GM12878 (cell line): Measurements from ENCODE around the gene CETP. TPM values are rescaled to one million over a fixed set of nuclear protein-coding genes. Genes with fewer than 3 reads are reported as not detected.

Experiments
- CEBPB ChIP-seq, 2 experiments: fragments of 150-350 bp in 1 of 2; IDR thresholded peaks; 2 replicates each; pipeline ENCODE4 v1.6.1; 2012 to 2014; ENCODE audit warnings: low read depth in 2 of 2, low read length in 2 of 2, borderline replicate concordance in 1 of 2, inconsistent platforms in 1 of 2
- E2F8 ChIP-seq: fragments of 450-650 bp; IDR thresholded peaks from 2 replicates; pipeline ENCODE4 v1.6.1; 2018; ENCODE audit warnings: mild to moderate bottlenecking, low read depth, moderate library complexity; ENCODE audit not compliant: partially characterized antibody
- JUNB ChIP-seq: IDR thresholded peaks from 2 replicates; pipeline ENCODE4 v1.6.1; 2016; ENCODE audit warnings: antibody characterized with exemption, mild to moderate bottlenecking
- MAX ChIP-seq: IDR thresholded peaks from 2 replicates; pipeline ENCODE4 v1.6.1; 2012; ENCODE audit warnings: low read depth, low read length, improper control_type of control experiment
- MTA2 ChIP-seq: fragments of 450-650 bp; IDR thresholded peaks from 2 replicates; pipeline ENCODE4 v1.6.1; 2016; ENCODE audit warnings: low read depth, mild to moderate bottlenecking, moderate library complexity
- NRF1 ChIP-seq: conservative IDR thresholded peaks from 2 replicates; pipeline ENCODE4 v1.6.1; 2011; ENCODE audit warnings: mild to moderate bottlenecking, low read depth, low read length, improper control_type of control experiment
- PKNOX1 ChIP-seq: fragments of 450-650 bp; IDR thresholded peaks from 2 replicates; pipeline ENCODE4 v1.6.1; 2016; ENCODE audit warnings: mild to moderate bottlenecking
- RELA ChIP-seq: fragments of 450-650 bp; IDR thresholded peaks from 2 replicates; pipeline ENCODE4 v1.8.0; 2014; ENCODE audit warnings: borderline replicate concordance; ENCODE audit not compliant: partially characterized antibody
- SMARCA5 ChIP-seq: fragments of 450-650 bp; IDR thresholded peaks from 2 replicates; pipeline ENCODE4 v1.6.1; 2017; ENCODE audit warnings: mild to moderate bottlenecking
- SP1 ChIP-seq: IDR thresholded peaks from one replicate; pipeline ENCODE4 v1.6.1; 2011; ENCODE audit warnings: low read depth, low read length
- ZBED1 ChIP-seq: IDR thresholded peaks from 2 replicates; pipeline ENCODE4 v1.6.1; 2016; ENCODE audit warnings: borderline replicate concordance
- ZNF622 ChIP-seq: fragments of 450-650 bp; IDR thresholded peaks from 2 replicates; pipeline ENCODE4 v1.6.1; 2017; ENCODE audit warnings: mild to moderate bottlenecking, inconsistent platforms
- polyA plus RNA-seq, 11 experiments: library from polyadenylated mRNA; depleted of rRNA in 4 of 11; unstranded in 6 of 11; stranded (reverse) in 5 of 11; fragments of >200 nt; fragmentation: Nextera tagmentation in 4 of 11; fragmentation: Illumina TruSeq in 1 of 11; extraction: Ambion mirVana in 4 of 11; extraction: Trizol in 1 of 11; gene quantifications; 1 replicate in 1 of 11; 2 replicates in 10 of 11; pipeline versions ENCODE4 v1.2.1 to v1.2.3, GENCODE V29; 2011 to 2016; ENCODE audit warnings: inconsistent platforms in 2 of 11, missing spikeins in 2 of 11, low read depth in 1 of 11
- total RNA-seq, 4 experiments: library from RNA; depleted of rRNA in 3 of 4; stranded (reverse); fragments of >200 nt in 3 of 4; fragmentation: Illumina TruSeq in 1 of 4; extraction: Trizol in 1 of 4; gene quantifications; 2 replicates each; pipeline versions ENCODE4 v1.2.1 to v1.2.3, GENCODE V29; 2013 to 2021

The CETP gene
- total and polyA plus RNA-seq, 10 of the 15 experiments (the other 5 are each of a cell fraction or from before 2014, with no cell fraction given), result 1.2 to 6.4 (median 2.1) TPM

- TF ChIP-seq PKNOX1 (no peak), ZNF622 (no peak), CEBPB (IDR thresholded peaks at IDR 0.05; ENCODE audit: borderline replicate concordance in 1 of 2, low read depth in 2 of 2, low read length in 2 of 2) (no peak), RELA (no peak), MAX (no peak), E2F8 (no peak), ZBED1 (no peak), MTA2 (no peak), SP1 (no peak), NRF1 (no peak), JUNB (no peak), SMARCA5 (no peak)
Observed at GRCh38 chr16:57019746-57020145, 58.0 kb downstream of the CETP start (continued).
